HG03378 (cell line): ENCODE measurements around the gene CCDC78.
"Not testable (repeated sequence)": the region's sequence is repeated elsewhere in the genome, so short reads cannot be mapped to it uniquely, and the experiment has no call there.

Source experiments
- ATAC-seq: cut with Tn5 transposase; IDR thresholded peaks from one replicate; pipeline ENCODE4 v1.9.1; 2021; ENCODE audit warnings: mild to moderate bottlenecking, moderate library complexity; ENCODE audit not compliant: unreplicated experiment

The CCDC78 gene

DNA sequence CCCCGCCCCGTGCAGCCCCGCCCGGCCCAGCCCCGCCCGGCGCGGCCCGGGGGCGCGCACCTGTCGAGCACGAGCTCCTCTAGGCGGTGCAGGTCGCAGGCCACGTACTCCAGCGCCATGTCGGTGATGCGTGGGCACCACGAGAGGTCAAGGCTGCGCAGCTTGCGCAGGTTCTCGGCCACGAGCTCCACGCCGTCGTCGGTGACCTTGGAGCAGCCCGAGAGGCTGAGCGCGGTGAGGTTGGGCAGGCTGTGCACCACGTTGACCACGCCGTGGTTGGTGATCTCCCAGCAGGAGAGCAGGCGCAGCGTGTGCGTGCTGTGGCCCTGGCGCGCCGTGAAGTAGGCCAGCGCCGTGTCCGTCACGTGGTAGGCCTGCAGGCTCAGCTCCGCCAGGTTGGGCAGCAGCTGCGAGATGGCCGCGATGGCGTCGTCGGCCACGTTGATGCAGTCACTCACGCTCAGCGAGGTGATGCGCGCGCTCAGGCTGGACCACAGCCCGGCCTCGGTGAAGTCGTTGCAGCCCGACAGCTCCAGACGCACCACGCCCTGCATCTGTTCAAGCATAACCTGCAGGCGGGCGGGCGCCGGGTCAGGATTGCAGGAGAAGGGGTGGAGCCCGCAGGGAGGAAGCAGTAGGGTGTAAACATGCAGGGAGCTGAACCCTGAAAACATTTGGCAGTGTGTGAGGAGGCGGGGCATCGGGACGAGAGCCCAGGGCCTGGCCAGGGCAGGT, 30.7 kb downstream of the CCDC78 start:
- ATAC-seq = no peak

- ATAC-seq = no peak
Measured at GRCh38 chr16:694863-695354, 31.3 kb downstream of the CCDC78 start.

DNA sequence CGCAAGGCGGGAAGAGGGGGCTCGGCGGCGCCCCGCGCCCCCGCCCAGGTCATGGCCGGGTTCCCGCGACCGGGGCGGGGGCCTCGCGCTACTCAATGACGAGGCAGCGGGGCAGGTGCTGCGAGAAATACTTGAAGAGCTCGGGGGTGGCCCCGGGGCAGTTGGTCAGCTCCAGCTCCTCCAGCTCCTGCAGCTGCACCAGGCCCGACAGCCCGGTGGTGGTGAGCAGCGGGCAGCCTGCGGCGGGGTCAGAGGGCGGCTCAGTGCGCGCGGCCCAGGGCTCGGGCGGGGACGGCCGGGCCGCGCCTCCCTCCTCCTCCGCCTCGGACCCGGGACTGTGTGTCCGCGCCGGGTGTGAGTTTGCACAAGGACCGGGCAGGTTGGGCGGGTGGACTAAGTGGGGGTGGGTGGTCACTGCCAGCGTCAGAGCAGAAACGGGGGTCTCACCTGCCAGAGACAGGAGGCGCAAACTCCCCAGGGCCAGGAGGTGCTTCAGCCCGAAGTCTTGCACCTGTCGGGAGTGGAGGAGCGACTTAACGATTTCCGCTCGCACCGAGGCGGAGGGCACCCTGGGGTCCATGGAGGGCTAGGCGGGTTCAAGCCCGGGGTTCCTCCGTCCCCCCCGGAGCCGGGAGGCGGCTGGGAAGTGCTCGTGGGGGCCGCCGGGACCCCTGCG, 31.9 kb downstream of the CCDC78 start:
- no peak for ATAC-seq

GRCh38 chr16:693766-694165, 32.5 kb downstream of the CCDC78 start:
- no peak for ATAC-seq

DNA sequence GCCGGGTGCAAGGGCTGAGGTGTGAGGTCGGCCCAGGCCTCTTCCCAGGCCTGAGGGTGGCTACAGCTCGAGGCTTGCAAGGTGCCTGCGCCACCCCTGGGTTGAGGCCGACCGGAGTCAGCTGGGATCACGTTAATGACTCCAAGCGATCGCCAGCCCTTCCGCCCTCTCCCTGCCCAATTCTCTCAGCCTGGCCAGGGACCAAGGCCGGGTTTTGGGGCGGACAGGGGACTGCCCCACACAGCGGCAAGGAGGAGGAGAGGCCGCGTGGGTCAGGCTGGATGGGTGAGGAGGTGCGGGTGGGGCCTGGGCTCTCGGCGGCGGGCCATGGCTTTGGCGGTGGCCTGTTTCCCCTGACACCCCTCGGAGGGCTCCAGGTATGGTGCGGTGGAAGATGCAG, 32.9 kb downstream of the CCDC78 start:
- ATAC-seq = no peak

DNA sequence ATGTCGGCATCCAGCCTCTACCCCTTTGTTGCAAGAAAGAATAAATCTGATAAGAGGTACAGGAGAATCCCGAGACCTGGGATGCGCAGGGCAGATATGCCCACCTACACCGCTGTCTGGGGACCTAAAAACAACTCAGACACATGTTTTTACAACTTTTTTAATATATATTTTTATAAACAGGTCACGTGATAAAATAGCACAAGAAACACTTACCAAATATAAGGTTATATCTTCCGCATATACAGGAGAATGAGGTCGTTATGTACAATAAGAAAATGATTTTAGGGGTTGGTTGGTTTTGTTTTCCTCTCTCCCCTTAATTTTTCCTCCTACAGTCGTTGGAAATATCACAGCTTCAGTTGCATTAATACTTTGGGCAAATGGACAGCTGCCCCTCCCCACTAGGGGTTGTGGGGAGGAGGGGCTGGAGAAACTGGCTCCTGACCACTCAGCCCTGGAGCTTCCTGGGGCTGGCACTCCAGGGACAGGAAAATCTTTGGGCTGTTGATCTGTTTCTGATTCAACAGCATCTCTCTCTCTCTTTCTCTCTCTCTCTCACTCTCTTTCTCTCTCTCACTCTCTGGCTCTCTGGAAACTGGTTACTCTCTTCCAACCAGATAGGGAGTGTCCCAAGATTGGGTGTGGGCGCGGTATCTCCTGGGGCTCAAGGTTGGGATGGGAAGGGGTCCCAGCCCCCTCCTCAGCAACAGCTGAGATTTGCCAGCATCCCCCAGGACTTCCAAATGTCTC, 33.7 kb downstream of the CCDC78 start:
- ATAC-seq = no peak

GRCh38 chr16:691242-691641, 35.0 kb downstream of the CCDC78 start:
- ATAC-seq = not testable (repeated sequence)

DNA sequence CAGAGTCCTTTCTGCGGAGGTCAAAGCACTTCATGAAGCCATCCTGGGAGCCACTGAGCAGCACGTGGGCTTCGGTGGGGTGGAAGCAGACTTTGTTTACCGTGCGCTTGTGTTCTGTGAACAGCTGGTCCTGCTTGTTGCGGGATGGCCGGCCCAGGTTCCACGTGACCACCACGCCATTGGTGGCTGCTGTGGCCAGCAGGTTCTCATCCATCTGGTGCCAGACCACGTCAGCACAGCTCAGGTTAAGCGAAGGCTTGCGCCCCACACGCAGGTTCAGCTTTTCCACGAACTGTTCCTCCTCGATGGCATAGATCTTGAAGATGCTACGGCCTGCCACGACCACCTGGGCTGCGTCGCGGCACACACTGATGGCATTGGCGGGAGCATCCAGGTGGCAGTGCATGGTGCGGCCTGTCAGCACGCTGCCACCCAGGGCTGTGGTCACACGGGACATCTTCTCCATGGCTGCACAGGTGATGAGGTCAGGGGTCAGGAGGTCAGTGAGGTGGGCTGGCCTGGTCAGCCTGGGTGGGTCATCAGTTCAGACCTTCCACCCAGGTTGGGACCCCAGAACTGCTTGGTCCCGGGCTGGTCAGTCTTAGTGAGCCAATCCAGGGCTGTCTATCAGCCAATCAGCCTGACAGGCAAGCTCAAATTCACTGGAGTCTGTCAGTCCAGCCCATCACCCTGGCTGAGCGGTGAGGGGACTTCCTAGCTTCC, 36.9 kb downstream of the CCDC78 start:
- no peak for ATAC-seq

DNA sequence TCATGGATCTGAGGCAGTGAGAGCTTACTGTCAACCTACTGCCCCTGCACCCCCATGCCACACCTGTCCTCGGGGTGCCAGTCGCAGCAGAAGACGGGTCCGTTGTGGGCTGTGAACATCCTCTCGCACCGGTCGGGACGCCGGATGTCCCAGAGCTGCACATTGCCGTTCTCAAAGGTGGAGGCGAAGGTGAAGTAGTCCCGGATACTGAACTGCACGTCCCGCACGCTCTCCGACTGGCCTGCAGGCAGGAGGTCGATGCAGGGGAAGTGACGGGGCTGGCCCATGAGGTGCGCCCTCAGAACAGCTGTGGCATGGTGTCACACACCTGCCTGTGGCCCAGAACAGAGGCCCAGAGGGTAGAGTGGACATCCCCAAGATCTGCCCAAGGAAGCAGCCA, 38.7 kb downstream of the CCDC78 start:
- ATAC-seq = no peak

- no peak for ATAC-seq
Measured at GRCh38 chr16:686459-687260, 39.6 kb downstream of the CCDC78 start.

DNA sequence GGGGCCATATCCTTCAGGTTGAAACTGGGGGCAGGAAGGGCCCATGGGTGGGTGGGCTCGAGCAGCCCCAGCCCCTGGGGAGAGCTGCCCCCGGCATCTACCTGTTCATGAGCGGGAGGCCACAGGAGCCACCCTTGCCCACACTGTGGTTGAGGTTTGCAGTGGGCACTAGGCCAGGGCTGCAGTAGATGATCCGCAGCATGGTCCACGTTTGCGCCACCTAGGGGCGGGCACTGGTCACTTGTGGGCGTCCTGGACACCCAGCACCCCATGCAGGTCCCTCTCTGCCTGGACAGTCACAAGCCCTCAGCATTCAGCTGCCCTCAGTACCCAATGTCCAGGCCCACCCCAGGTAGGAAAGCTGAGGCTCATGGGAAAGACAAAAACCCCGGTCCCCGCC, 40.3 kb downstream of the CCDC78 start:
- ATAC-seq = no peak

GRCh38 chr16:684961-685696, 41.1 kb downstream of the CCDC78 start:
- no peak for ATAC-seq

DNA sequence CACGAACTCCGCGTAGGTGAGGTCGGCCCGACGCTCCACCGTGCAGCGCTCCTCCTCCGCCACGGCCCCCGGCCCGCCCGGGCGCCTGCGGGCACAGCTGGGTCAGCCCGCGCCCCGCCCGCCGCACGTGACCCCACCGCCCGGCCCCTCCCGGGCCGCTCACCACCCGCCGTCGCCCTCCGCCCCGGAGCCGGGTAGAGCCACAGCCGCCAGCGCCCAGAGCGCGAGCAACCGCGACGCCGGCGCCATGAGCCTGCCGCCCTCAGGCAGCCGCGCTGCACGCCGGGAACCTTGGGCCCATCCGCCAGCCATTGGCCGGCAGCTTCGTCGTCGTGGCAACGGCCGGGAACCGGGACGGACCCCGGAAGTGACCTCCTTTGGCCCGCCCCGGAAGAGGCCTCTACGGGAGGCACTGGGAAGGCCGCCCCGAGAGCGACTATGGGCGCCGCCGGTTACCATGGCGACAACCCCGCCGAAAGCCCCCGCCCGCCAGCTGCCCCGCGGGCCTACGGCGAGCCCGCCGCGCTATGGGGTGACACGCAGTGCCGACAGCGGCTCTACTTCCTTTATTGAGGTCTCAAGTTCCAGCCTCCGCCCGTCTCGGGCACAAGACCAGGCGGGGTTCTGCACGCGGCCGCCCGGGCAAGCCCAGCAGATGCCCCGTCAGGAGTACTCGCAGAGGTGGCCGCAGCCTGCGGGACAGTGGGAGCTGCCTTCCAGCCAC, 42.0 kb downstream of the CCDC78 start, which contains the start of gene JMJD8:
Gene JMJD8 (minus strand): TSS at position 264 of the 724 bp plus-strand sequence. CDS start 15 bp downstream, at position 249.
- peak; percentile 66 for ATAC-seq

GRCh38 chr16:683396-684070, 42.7 kb downstream of the CCDC78 start:
- no peak for ATAC-seq

- no peak for ATAC-seq
Measured at GRCh38 chr16:682493-683395, 43.5 kb downstream of the CCDC78 start.

DNA sequence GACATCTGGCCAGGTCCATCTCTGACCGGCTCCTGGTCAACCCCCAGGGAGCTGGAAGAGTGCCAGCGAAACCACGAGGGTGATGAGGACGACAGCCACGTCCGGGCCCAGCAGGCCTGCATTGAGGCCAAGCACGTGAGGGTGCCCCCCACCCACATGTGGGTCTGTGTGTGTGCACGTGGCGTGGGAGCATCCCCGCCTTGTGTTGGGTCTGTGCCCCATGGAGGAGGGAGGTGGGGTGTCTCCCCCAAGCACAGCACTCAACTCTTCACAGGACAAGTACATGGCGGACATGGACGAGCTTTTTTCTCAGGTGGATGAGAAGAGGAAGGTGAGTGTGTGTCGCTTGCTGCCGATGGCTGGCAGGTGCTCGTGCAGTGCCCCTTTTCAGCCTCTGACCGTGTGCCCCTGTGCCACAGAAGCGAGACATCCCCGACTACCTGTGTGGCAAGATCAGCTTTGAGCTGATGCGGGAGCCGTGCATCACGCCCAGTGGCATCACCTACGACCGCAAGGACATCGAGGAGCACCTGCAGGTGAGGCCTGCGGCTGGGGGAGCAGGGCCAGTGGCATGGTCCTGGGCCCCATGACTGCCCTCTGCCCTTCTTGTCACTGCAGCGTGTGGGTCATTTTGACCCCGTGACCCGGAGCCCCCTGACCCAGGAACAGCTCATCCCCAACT, 44.4 kb downstream of the CCDC78 start:
- no peak for ATAC-seq
